Measurements from ENCODE around the gene LGALS14.

GRCh38 chr19:39659791-39660190 lies 44.5 kb upstream of the LGALS14 start:
- TF ChIP-seq, protein P1, sequence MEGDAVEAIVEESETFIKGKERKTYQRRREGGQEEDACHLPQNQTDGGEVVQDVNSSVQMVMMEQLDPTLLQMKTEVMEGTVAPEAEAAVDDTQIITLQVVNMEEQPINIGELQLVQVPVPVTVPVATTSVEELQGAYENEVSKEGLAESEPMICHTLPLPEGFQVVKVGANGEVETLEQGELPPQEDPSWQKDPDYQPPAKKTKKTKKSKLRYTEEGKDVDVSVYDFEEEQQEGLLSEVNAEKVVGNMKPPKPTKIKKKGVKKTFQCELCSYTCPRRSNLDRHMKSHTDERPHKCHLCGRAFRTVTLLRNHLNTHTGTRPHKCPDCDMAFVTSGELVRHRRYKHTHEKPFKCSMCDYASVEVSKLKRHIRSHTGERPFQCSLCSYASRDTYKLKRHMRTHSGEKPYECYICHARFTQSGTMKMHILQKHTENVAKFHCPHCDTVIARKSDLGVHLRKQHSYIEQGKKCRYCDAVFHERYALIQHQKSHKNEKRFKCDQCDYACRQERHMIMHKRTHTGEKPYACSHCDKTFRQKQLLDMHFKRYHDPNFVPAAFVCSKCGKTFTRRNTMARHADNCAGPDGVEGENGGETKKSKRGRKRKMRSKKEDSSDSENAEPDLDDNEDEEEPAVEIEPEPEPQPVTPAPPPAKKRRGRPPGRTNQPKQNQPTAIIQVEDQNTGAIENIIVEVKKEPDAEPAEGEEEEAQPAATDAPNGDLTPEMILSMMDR (IDR thresholded peaks at IDR 0.05 in 4 of 5, conservative IDR thresholded peaks at IDR 0.05 in 1 of 5) = no peak
- no peak for TF ChIP-seq POLR2A (IDR thresholded peaks at IDR 0.05)
